CD14-positive monocyte (primary cell): ENCODE results near the gene RPS21. TPM values are rescaled to one million over a fixed set of nuclear protein-coding genes. Genes with fewer than 3 reads are reported as not detected.

ENCODE experiments used
- DNase-seq, 3 donors: peaks; one replicate each; pipeline ENCODE4 v3.0.0-alpha.2; 2011 to 2022
- H2AFZ ChIP-seq: 2 replicates; pipeline ENCODE4 v1.6.0; 2012; ENCODE audit warnings: mild to moderate bottlenecking, low read depth, low read length, inconsistent platforms; ENCODE audit not compliant: insufficient read depth, poor library complexity, severe bottlenecking
- H3K27ac ChIP-seq, 2 donors: 1 replicate in 1 of 2; 2 replicates in 1 of 2; pipeline ENCODE4 v1.5.1; 2012 to 2013; ENCODE audit warnings: low read length in 2 of 2, control low read depth in 1 of 2, inconsistent platforms in 1 of 2, low read depth in 1 of 2, mild to moderate bottlenecking in 1 of 2
- H3K27me3 ChIP-seq, 2 donors: one replicate each; pipeline versions ENCODE4 v1.6.0 to v1.6.1; 2011 to 2013; ENCODE audit warnings: low read length in 2 of 2; ENCODE audit not compliant: control insufficient read depth in 2 of 2, insufficient read depth in 2 of 2
- H3K36me3 ChIP-seq, 2 donors: replicated peaks in 1 of 2; 1 replicate in 1 of 2; 2 replicates in 1 of 2; pipeline versions ENCODE4 v1.5.1 to v1.6.1; 2012 to 2013; ENCODE audit warnings: low read length in 2 of 2, control low read depth in 1 of 2, inconsistent platforms in 1 of 2, mild to moderate bottlenecking in 1 of 2; ENCODE audit not compliant: insufficient read depth in 2 of 2, control insufficient read depth in 1 of 2
- H3K4me1 ChIP-seq, 2 donors: 1 replicate in 1 of 2; 2 replicates in 1 of 2; pipeline versions ENCODE4 v1.5.1 to v1.6.1; 2012 to 2013; ENCODE audit warnings: low read length in 2 of 2, control low read depth in 1 of 2, inconsistent platforms in 1 of 2, mild to moderate bottlenecking in 1 of 2, moderate library complexity in 1 of 2; ENCODE audit not compliant: insufficient read depth in 2 of 2, control insufficient read depth in 1 of 2
- H3K4me2 ChIP-seq: replicated peaks from 2 replicates; pipeline ENCODE3; 2012; ENCODE audit warnings: low read length, moderate library complexity, mild to moderate bottlenecking; ENCODE audit not compliant: poor library complexity, severe bottlenecking; ENCODE audit errors: extremely low read depth
- H3K4me3 ChIP-seq, 3 experiments: fragments of 200-600 bp in 1 of 3; sonication (generic) in 1 of 3; replicated peaks in 1 of 3; 1 replicate in 2 of 3; 2 replicates in 1 of 3; pipeline ENCODE4 v1.5.1; 2011 to 2013; ENCODE audit warnings: low read length in 3 of 3, mild to moderate bottlenecking in 3 of 3, control low read depth in 2 of 3, low read depth in 2 of 3, inconsistent platforms in 1 of 3, moderate library complexity in 1 of 3
- H3K79me2 ChIP-seq: 2 replicates; pipeline ENCODE4 v1.6.0; 2012; ENCODE audit warnings: mild to moderate bottlenecking, control low read depth, inconsistent platforms, low read length, moderate library complexity; ENCODE audit not compliant: insufficient read depth
- H3K9ac ChIP-seq: 2 replicates; pipeline ENCODE4 v1.6.0; 2017; ENCODE audit warnings: low read length, mild to moderate bottlenecking; ENCODE audit not compliant: insufficient read depth, poor library complexity, severe bottlenecking
- H3K9me3 ChIP-seq, 2 donors: replicated peaks in 1 of 2; 1 replicate in 1 of 2; 2 replicates in 1 of 2; pipeline versions ENCODE4 v1.5.1 to v1.6.1; 2012 to 2013; ENCODE audit warnings: low read length in 2 of 2, control low read depth in 1 of 2; ENCODE audit not compliant: control insufficient read depth in 1 of 2, insufficient read depth in 1 of 2
- H4K20me1 ChIP-seq: 2 replicates; pipeline ENCODE4 v1.6.0; 2012; ENCODE audit warnings: mild to moderate bottlenecking, low read length, control low read depth, moderate library complexity; ENCODE audit not compliant: insufficient read depth
- H3K27ac Mint-ChIP-seq, 7 donors: one replicate each; pipeline ENCODE4 v1.8.0; 2020; ENCODE audit warnings: mild to moderate bottlenecking in 7 of 7, mixed read lengths in 7 of 7, moderate library complexity in 6 of 7, inconsistent platforms in 2 of 7
- H3K27me3 Mint-ChIP-seq, 3 donors: one replicate each; pipeline ENCODE4 v1.8.0; 2021 to 2022; ENCODE audit warnings: low read depth in 3 of 3, mild to moderate bottlenecking in 3 of 3, mixed read lengths in 3 of 3, moderate library complexity in 3 of 3, inconsistent platforms in 1 of 3
- H3K36me3 Mint-ChIP-seq, 2 donors: one replicate each; pipeline ENCODE4 v1.8.0; 2020; ENCODE audit warnings: mixed read lengths in 2 of 2, inconsistent platforms in 1 of 2, mild to moderate bottlenecking in 1 of 2
- H3K4me1 Mint-ChIP-seq: one replicate; pipeline ENCODE4 v1.8.0; 2020; ENCODE audit warnings: mild to moderate bottlenecking, mixed read lengths
- H3K4me3 Mint-ChIP-seq, 2 donors: one replicate each; pipeline ENCODE4 v1.8.0; 2020; ENCODE audit warnings: mild to moderate bottlenecking in 2 of 2, mixed read lengths in 2 of 2, moderate library complexity in 1 of 2
- H3K9me3 Mint-ChIP-seq, 7 donors: one replicate each; pipeline ENCODE4 v1.8.0; 2020 to 2022; ENCODE audit warnings: mixed read lengths in 7 of 7, mild to moderate bottlenecking in 6 of 7, moderate library complexity in 6 of 7, inconsistent platforms in 2 of 7
- WGBS: methylation state at CpG from one replicate; pipeline ENCODE4 v1.1.5; 2013; ENCODE audit warnings: missing lambda C conversion rate; ENCODE audit not compliant: insufficient coverage; 5-methylcytosine and 5-hydroxymethylcytosine counted together
- intact Hi-C, 2 donors: fragments of 100-400 bp; cut with micrococcal nuclease; formaldehyde crosslinking; loops; one replicate each; pipeline versions ENCODE4 v1.15.0 to v1.15.1; 2023
- polyA plus RNA-seq, 3 donors: library from polyadenylated mRNA; depleted of rRNA in 1 of 3; unstranded in 2 of 3; stranded (reverse) in 1 of 3; fragments of 300-500 nt in 2 of 3; fragments of >200 nt in 1 of 3; fragmentation: Illumina TruSeq in 2 of 3; gene quantifications; 1 replicate in 2 of 3; 2 replicates in 1 of 3; pipeline ENCODE4 v1.2.3, GENCODE V29; 2012 to 2021
- TF ChIP-seq, protein P1 (sequence below): fragments of 200-600 bp; IDR thresholded peaks from one replicate; pipeline ENCODE4 v1.8.0; 2022; ENCODE audit warnings: antibody characterized with exemption, mild to moderate bottlenecking

Gene RPS21
- polyA plus RNA-seq, 3 donors, result 799 to 6,263 (median 968) TPM

DNA sequence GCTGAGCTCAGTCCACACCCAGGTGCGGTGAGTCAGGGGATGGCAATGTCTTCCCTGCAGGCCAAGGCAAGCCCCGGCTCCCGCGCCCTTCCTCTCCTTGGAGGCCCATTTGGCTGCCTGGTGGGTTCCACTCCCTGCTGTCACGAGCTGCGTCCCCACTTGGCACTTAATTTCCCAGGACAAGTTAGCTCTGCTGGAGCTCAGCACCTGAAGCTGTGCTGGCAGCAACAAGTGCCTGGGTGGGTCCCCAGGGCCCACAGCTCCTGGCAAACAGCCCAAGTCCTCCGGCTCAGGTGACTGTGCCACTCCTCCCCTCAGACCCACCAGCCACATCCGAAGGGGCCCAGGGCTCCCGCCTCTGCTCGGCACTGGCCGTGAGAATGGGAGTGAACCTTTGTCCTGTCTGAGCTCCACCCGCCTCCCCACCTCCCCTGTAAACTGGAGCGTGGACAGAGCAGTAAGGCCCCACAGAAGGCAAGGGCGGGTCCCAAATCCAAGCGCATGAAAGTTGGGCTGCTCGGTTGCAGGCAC is 36.7 kb upstream of the RPS21 start:
- Histone ChIP-seq H3K4me1 (no peaks in the 10 kb centered on the region), H2AFZ (no peak overlapping the region), H3K27me3 (no peaks in the 10 kb centered on the region), H4K20me1 (no peaks in the 10 kb centered on the region), H3K4me2 (no peak overlapping the region), H3K9ac (no peak overlapping the region), H3K36me3 (no peaks in the 10 kb centered on the region), H3K27ac (no peak overlapping the region), H3K4me3 (no peak overlapping the region), H3K79me2 (no peaks in the 10 kb centered on the region), H3K9me3 (no peaks in the 10 kb centered on the region)
- intact Hi-C loops, result no loop called here
- Mint-ChIP-seq H3K4me1 (no peaks in the 10 kb centered on the region), H3K27me3 (peaks cover 0 to 2% (median 0%) of the 10 kb centered on the region in 3 donors), H3K4me3 (no peak overlapping the region), H3K36me3 (no peaks in the 10 kb centered on the region), H3K9me3 (peaks cover 3 to 13% (median 9%) of the 10 kb centered on the region in 7 donors), H3K27ac (no peak overlapping the region)
- WGBS, result 98% methylated on average over 12 of the region's 16 CpGs
- TF ChIP-seq, protein P1, sequence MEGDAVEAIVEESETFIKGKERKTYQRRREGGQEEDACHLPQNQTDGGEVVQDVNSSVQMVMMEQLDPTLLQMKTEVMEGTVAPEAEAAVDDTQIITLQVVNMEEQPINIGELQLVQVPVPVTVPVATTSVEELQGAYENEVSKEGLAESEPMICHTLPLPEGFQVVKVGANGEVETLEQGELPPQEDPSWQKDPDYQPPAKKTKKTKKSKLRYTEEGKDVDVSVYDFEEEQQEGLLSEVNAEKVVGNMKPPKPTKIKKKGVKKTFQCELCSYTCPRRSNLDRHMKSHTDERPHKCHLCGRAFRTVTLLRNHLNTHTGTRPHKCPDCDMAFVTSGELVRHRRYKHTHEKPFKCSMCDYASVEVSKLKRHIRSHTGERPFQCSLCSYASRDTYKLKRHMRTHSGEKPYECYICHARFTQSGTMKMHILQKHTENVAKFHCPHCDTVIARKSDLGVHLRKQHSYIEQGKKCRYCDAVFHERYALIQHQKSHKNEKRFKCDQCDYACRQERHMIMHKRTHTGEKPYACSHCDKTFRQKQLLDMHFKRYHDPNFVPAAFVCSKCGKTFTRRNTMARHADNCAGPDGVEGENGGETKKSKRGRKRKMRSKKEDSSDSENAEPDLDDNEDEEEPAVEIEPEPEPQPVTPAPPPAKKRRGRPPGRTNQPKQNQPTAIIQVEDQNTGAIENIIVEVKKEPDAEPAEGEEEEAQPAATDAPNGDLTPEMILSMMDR, result no peak
- DNase-seq, result no peak

DNA sequence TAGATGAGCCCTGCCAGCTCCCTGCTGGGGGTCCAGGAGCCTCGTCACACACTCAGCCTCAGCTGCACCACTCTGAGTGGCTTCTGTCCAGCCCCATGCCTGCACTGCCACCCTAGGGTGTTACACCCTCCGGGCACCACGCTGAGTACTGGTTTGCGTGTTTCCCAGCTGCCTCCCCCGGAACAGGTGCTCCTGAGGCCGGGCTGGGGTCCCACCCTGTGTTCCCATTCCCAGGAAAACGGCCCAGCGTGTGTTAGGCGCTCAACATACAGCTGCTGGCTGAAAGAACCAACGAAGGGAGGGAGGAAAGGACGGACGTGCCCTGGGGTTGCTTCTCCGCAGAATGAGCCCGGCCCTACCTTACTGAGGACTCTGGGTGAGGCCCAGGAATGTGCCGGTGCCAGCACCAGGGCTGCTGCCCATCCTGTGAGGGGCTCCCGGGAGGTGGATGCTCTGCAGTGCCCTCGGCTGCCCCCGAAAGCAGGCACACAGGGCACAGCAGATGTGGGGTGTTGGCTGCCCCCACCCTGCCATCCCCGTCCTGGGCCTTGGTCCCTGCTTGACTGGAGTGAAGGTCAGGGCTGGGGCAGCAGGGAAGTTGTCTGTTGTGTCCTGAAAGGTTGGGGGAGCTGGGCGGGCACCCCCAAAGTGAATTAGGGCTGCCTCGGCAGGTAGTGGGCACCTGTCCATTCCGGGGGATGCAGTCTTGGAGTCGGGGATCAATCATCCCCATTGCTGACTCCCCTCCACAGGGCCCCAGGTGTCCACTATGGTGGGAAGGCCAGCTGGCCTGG is 36.1 kb upstream of the RPS21 start:
- no peak overlapping the region for H3K27ac ChIP-seq
- Mint-ChIP-seq H3K9me3 (peaks cover 3 to 13% (median 9%) of the 10 kb centered on the region in 7 donors), H3K4me1 (no peaks in the 10 kb centered on the region), H3K36me3 (no peaks in the 10 kb centered on the region), H3K4me3 (no peak overlapping the region), H3K27ac (no peak overlapping the region), H3K27me3 (peaks cover 0 to 2% (median under 1%) of the 10 kb centered on the region in 3 donors)
- TF ChIP-seq, protein P1, result no peak
- H3K4me1 ChIP-seq, result no peaks in the 10 kb centered on the region
- no peak overlapping the region for H2AFZ ChIP-seq
- intact Hi-C loops, result no loop called here
- DNase-seq, result no peak
- 89% methylated on average over 20 of the region's 23 CpGs for WGBS
- H3K79me2 ChIP-seq, result no peaks in the 10 kb centered on the region
- H3K4me3 ChIP-seq, result no peak overlapping the region
- no peaks in the 10 kb centered on the region for H3K36me3 ChIP-seq
- H3K27me3 ChIP-seq, result no peaks in the 10 kb centered on the region
- H3K4me2 ChIP-seq, result no peak overlapping the region
- no peaks in the 10 kb centered on the region for H4K20me1 ChIP-seq
- H3K9me3 ChIP-seq, result no peaks in the 10 kb centered on the region
- H3K9ac ChIP-seq, result no peak overlapping the region
